ENCODE measurements around the gene DNAAF5. TPM values are rescaled to one million over a fixed set of nuclear protein-coding genes. Genes with fewer than 3 reads are reported as not detected.
A peak's percentile ranks its signal among the peaks of the same experiment; 100 is the strongest.

The DNAAF5 gene
- total RNA-seq, 4 donors from 2014 or later = 5.6 to 34.3 (median 13.3) TPM

DNA sequence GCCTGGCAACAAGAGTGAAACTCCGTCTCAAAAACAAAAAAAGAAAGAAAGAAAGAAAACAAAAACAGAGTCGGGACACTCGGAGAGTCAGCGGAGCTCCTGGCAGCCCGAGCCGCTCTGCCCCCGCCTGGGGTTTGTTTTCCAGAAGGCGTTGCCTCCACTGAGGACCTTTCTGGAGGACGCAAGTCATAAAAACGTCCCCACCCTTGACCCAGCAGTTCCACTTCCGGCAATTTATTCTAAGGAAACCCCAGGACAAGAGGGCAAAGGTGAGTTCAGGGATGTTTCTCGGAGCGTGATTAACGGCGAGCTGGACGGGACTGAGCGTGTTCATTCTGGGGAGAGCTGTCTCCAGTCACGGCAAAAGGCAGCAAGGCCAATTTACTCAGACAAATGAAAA, 78.8 kb downstream of the DNAAF5 start:
- Histone ChIP-seq H3K27ac (peak overlapping the region; percentile 80 to 89), H3K27me3 (no peaks in the 10 kb centered on the region), H3K36me3 (no peaks in the 10 kb centered on the region), H3K4me1 (peaks cover 0 to 7% of the 10 kb centered on the region in 2 donors), H3K9me3 (no peaks in the 10 kb centered on the region), H3K4me3 (peak overlapping the region; percentile 2 to 9)
- TF ChIP-seq POLR2A (IDR thresholded peaks at IDR 0.05) = peak in 1 of 2 donors; percentile 18
- TF ChIP-seq, protein P1, sequence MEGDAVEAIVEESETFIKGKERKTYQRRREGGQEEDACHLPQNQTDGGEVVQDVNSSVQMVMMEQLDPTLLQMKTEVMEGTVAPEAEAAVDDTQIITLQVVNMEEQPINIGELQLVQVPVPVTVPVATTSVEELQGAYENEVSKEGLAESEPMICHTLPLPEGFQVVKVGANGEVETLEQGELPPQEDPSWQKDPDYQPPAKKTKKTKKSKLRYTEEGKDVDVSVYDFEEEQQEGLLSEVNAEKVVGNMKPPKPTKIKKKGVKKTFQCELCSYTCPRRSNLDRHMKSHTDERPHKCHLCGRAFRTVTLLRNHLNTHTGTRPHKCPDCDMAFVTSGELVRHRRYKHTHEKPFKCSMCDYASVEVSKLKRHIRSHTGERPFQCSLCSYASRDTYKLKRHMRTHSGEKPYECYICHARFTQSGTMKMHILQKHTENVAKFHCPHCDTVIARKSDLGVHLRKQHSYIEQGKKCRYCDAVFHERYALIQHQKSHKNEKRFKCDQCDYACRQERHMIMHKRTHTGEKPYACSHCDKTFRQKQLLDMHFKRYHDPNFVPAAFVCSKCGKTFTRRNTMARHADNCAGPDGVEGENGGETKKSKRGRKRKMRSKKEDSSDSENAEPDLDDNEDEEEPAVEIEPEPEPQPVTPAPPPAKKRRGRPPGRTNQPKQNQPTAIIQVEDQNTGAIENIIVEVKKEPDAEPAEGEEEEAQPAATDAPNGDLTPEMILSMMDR (IDR thresholded peaks at IDR 0.05) = no peak
- DNase-seq = peak; percentile 77 to 89
- intact Hi-C loops (cut with DNase I; ENCODE audit: low total_unique reads) = no loop called here

DNA sequence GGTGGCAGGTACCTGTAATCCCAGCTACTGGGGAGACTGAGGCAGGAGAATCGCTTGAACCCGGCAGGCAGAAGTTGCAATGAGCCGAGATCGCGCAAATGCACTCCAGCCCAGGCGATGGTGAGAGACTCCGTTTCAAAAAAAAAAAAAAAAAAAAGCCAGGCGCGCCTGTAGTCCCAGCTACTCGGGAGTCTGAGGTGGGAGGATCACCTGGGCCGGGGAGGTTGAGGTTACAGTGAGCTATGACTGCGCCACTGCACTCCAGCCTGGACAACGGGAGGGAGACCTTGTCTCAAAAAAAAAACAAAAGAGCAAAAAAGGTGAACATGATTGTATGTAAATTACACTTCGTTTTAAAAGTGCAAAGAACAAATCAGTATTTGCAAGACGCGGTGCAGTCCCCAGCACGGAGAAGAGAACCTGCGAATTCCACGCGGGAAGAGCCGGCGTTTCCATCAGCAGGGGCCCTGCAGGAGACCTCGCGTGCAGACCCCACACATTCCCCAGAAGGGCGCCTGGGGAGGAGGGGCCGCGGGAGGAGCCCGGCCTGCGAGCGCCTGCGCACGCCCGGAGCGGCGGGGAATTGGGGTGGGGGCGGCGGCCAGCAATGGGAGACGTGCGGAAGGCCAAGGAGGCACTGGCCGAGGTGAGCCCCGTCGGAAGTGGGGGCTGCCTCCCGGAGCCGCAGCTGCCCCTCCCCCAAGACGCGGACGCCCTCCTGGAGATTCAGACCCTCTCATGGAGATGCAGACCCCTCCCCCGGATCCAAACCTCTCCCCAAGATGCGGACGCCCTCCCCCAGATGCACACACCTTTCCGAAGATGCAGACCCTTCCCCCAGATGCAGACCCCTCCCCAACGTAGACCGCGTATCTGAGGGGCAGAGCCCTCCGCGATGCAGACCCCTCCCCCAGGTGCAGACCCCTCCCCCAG, 89.1 kb downstream of the DNAAF5 start:
- Histone ChIP-seq H3K4me1 (peaks cover 0 to 4% of the 10 kb centered on the region in 2 donors), H3K27me3 (no peaks in the 10 kb centered on the region), H3K4me3 (peak overlapping the region; percentile 34 to 43), H3K27ac (peak overlapping the region; percentile 97 to 99), H3K9me3 (no peaks in the 10 kb centered on the region), H3K36me3 (no peaks in the 10 kb centered on the region)
- peak; percentile 53 to 61 for DNase-seq
- intact Hi-C loops (cut with DNase I; ENCODE audit: low total_unique reads) = no loop called here
- TF ChIP-seq, protein P1 (IDR thresholded peaks at IDR 0.05) = no peak
- TF ChIP-seq POLR2A (IDR thresholded peaks at IDR 0.05) = peak in 1 of 2 donors; percentile 26

DNA sequence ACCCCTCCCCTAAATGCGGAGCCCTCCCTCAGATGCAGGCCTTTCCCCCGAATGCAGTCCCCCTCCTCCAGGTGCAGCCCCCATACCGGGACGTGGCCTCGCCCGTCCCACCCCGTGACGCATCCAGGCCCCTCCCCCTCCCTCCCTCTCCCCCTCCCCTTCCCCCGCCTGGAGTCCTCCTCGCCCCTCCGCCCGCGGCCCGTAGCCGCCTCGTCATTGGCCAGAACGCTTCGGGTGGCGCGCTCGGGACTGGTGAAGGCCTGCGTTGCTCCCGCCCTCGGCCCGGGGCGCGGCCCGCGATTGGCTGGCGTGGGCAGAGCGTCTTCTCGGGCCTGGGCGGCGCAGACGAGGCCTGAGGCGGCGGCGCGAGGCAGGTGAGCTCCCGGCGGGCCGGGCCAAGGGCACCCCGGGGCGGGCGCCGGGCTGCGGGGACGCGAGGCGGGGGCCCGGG, 89.8 kb downstream of the DNAAF5 start:
- Histone ChIP-seq H3K27ac (peak overlapping the region; percentile 97 to 99), H3K4me3 (peak overlapping the region; percentile 73 to 89), H3K27me3 (no peaks in the 10 kb centered on the region), H3K4me1 (peaks cover 0 to 4% of the 10 kb centered on the region in 2 donors), H3K36me3 (no peaks in the 10 kb centered on the region), H3K9me3 (no peaks in the 10 kb centered on the region)
- intact Hi-C loops (cut with DNase I; ENCODE audit: low total_unique reads) = no loop called here
- DNase-seq = peak; percentile 98
- TF ChIP-seq, protein P1 (IDR thresholded peaks at IDR 0.05) = no peak
- peak; percentile 91 to 94 for TF ChIP-seq POLR2A (IDR thresholded peaks at IDR 0.05)

DNA sequence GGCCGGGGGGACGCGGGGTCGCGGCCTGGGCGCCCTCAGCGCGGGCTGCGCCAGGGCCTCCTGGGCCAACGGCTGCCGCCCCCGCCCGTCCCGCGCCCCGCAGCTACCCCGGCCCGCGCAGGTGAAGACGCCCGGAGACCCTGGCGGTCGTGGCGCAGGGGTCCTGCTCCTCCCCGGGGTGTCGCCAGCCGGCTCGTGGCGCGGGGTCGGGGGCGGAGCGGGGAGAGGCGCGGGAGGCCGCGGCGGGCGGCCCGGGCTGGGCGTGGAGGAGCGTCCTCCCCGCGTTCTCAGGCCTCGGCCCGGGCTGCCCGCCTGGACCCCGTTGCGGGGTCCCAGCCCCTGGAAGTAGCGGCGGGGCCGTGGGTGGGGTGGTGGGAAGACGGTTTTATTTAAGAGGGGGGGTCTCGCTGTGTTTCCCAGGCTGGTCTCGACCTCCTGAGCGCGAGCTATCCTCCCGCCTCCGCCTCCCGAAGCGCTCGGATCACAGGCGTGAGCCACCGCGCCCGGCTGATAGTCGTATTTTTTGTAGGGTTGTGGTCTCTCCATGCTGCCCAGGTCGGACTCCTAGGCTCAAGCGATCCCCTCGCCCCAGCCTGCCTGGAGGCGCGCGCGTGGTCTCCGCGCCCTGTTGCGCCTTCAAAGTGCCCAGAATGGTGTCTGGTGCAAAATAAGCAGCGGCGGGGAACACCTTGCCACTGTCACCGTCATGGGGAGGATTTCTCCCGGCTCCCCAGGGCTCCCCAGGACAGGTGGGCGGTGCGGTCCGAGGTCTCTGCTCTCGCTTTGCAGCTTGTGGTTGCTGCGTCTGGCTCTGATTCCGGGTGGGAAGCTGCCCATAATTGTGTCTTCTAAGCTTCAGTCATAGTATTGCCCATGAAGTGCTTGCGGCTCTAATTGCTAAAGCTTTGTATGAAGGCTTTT, 90.5 kb downstream of the DNAAF5 start:
- H3K27me3 ChIP-seq = no peaks in the 10 kb centered on the region
- H3K27ac ChIP-seq = peak overlapping the region; percentile 91 to 97
- no peaks in the 10 kb centered on the region for H3K36me3 ChIP-seq
- DNase-seq = no peak
- peak overlapping the region; percentile 73 to 89 for H3K4me3 ChIP-seq
- TF ChIP-seq, protein P1 (IDR thresholded peaks at IDR 0.05) = no peak
- peak in 1 of 2 donors; percentile 10 for TF ChIP-seq POLR2A (IDR thresholded peaks at IDR 0.05)
- H3K4me1 ChIP-seq = peaks cover 0 to 4% of the 10 kb centered on the region in 2 donors
- intact Hi-C loops (cut with DNase I; ENCODE audit: low total_unique reads) = no loop called here
- no peaks in the 10 kb centered on the region for H3K9me3 ChIP-seq

All from uterus (tissue), 4 donors.